Inflammatory macrophage treated with lipopolysaccharide for 1 hour (primary cell): ENCODE results near the gene NXN.
"Not testable (repeated sequence)": the region's sequence is repeated elsewhere in the genome, so short reads cannot be mapped to it uniquely, and the experiment has no call there.

Experiments
- DNase-seq, 2 donors: peaks; one replicate each; pipeline ENCODE4 v3.0.0-alpha.2; 2020 to 2022

NXN gene

DNA sequence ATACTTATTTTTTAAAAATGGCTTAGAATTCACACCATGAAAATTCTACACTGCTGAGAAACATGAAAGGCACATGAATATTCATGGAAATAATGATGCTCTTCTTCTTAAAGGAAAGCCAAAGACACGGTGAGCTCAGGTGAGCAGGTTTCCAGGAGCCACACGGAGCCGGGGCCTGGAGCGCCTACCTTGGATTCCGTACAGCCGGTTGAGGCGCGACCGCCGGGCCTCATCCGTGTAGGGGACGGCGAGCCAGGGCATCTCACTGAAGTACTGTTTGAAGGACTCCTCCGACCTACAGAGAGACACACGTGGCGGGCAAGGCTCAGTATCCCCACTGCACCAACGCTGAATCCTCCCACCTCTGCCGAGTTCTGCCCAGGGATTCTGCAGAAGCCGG, 160.3 kb downstream of the NXN start:
- DNase-seq, result no peak

DNA sequence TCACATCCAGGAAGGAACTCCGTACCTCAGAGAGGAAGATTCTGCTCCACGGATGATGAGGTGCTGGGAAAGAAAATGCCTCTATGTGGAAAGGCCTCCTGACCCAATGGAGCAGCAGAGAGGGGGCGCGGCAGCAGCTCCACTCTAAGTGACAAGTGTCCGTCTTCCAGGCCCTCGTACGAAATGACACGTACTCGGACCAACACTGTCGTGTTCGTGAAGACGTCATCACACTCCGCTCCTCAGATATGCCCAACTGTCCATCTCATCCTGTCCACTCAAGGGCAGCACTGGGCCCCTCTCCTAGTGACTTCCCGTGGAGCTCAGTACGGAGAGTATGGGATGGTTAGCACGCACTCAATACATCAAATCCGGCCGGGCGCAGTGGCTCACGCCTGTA, 165.2 kb downstream of the NXN start:
- DNase-seq, result no peak

DNA sequence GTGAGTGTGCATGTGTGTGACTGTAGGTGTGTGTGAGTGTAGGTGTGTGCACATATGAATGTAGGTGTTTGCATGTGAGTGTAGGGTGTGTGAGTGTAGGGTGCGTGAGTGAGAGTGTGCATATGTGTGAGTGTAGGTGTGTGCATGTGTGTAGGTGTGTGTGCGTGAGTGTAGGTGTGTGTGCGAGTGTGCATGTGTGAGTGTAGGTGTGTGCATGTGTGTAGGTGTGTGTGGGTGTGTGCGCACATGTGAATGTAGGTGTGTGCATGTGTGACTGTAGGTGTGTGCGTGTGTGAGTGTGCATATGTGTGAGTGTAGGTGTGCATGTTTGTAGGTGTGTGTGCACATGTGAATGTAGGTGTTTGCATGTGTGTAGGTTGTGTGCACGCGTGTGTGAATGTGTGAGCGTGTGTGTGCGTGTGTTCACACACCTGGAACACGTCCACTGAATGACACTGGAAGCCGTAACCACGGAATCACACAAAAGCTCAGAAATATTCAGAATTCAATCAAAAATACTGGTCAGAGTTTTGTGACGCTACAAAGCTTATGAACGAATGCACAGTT, 166.9 kb downstream of the NXN start:
- no peak for DNase-seq

DNA sequence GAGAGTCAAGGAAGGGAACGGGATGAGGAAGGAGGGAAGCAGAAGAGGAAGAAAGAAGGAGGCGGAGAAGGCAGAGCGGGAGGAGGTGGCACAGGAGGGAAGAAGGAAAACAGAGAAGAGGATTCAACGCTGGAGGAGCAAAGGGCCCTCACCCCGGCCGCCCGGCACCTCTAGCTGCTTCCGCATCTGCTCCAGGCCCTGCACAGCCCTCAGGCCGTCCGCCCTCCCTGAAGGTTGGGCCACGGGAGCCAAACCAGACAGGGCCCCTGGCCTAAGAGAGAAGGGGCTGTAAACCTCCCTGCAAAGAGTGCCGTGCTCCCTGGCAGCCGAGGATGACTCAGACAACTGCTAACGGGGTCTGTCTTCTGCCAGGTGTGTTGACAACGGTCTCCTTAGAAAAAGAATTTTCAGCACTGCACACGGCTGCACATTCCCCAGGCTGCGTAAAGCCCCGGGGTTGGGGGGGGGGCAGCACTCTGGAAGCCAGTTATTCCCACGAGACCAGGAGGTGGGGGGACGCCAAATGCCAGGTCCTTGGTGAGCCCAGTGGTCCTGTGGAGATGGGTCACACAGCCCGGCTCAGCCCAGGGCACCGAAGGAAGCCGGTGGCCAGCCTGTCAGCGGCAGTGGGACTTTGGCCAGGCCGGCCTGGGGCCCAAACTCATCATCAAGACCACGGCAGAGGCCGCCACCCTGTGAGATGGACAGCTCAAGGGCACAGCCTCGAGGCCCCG, 168.4 kb downstream of the NXN start:
- DNase-seq, result no peak

DNA sequence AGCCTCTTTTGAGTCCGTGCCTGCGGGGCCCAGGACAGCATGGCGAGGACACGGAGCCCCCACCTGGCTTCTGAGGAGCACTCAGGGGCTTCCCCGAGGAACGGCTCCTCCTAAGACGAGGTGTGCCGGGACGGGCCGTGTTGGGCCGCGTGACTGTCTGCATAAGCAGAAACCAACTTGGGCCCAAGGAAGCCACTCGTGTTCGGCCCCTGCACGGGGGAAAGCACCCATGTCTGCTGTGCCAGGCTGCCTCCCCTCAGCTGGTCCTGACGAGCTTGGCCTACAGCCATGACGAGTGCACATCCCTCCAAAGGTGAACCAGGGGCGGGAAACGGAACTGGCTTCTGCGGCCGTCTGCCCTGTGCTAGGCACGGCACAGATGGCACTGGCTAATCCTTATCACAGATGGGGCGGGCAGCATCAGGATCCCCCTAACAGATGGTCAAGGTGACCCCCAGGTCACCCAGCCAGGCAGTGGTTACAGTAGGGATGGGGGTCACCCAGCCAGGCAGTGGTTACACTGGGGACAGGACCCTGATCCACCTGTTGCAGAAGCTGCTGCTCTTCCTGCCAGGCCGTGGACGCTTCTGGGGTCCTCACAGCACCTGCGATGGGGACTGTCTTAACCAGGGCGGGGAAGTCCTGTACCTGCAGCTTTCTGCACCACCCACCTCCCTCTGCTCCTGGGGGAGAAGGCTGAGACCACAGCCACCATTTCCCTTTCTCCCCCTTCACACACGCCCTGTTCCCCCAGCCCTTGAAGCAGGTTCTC, 171.9 kb downstream of the NXN start:
- DNase-seq, result no peak

DNA sequence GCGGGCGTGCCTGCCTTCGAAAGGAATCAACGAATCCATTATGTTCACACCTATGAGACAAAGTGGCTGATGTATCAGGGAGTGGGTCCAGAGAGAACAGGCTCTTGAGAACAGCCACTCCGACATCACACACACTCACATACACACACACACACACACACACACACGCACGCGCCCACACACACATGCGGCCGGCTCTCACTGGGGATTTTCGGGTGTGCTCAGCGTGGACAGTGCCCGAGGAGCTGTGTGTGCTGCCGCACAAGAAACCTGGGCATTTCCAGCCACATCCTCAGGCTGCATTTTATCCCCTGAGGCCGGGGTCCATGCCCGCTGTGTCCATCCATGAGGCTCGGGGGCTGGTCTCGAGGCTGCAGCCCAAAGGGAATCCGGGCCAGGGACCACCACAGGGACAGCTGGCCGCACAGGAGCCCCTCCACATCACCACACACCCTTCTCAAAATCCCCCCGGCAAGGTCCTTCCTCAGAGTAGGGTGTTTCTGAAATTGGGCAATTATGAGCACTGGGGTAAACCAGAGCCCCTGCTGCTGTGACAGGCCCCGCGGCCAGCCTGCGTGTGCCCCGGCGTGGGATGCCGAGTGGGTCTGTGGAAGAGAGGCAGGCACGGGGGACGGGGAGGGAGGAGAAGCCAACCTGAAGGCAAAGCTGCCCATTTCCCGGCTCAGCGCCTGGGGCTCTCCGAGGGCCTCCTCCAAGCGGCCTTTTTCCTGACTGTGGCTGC, 172.6 kb downstream of the NXN start:
- no peak for DNase-seq

DNA sequence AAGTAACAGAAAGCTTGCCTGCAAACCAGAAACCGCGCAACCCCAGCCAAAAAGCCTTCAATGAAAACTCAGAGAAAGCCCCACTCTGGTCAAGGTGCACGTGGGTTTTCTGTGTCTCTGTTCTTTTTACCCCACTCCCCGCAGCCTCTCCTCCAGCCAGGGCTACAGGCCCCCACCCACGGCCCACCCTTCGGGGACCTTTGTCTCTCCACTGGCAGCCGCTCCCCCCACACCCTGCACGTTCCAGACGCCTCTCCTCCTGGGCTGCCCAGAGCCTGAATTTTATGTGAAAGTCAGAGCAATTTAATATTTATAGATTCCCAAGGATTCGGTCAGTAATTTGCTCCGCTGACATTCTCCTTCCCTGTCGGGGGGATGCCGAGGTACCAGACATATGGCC, 173.2 kb downstream of the NXN start:
- no peak for DNase-seq

DNA sequence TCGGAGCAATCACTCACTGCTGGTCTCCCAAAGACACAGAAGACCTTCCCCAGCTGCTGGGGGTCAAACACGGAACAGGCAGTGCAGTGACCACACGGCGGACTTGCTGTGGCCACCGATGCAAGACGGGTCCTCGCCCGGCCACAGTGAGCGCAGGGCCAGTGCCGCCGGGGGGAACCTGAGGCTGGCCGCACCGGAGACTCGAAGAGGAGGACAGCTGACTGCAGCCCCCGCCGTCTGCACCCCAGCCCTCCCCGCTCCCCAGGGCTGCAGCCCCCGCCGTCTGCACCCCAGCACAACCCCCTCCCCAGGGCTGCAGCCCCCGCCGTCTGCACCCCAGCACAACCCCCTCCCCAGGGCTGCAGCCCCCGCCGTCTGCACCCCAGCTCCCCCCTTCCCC, 173.7 kb downstream of the NXN start:
- DNase-seq, result not testable (repeated sequence)

DNA sequence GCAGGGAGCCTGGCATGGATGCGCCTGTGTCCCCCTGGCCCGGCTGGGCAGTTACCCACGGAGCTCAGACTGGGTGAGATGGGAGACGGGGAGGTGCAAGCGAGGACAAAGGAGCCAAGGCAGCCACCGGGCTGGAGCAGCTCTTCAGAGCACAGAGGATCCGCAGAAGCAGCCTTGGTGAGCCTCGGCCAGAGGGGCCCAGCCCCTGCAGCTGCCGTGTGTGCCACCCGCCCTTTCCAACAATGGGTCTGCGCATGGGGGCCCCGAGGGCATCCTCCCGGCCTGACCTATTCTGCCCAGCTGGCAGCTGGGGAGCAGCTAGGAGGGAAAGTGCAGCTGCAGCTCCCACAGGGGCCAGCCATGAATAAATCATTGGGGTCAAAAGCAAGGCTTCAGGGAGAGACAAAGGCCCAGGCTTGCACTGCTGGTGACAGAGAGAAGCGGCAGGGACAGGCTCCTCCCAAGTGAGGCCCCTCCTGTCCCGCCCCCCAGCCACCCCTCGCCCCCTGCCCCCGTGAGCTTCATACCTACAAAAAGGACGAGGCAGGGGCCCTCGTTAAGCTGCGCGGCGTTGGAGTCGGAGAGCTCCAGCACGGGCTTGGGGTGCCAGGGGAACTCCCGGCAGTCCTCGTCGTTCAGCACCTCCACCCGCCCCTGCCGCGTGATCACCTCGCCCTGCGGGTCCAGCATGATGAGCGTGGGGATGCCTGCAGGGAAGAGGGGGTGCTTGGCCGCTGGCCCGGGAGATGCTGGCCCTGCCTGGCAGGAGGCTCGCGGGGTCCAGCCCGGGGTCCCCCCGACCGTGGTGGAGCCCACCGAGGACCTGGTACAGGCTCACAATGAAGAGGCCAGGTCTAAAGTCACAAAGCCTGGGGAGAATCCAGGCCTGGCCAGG, 174.8 kb downstream of the NXN start:
- DNase-seq, result no peak

DNA sequence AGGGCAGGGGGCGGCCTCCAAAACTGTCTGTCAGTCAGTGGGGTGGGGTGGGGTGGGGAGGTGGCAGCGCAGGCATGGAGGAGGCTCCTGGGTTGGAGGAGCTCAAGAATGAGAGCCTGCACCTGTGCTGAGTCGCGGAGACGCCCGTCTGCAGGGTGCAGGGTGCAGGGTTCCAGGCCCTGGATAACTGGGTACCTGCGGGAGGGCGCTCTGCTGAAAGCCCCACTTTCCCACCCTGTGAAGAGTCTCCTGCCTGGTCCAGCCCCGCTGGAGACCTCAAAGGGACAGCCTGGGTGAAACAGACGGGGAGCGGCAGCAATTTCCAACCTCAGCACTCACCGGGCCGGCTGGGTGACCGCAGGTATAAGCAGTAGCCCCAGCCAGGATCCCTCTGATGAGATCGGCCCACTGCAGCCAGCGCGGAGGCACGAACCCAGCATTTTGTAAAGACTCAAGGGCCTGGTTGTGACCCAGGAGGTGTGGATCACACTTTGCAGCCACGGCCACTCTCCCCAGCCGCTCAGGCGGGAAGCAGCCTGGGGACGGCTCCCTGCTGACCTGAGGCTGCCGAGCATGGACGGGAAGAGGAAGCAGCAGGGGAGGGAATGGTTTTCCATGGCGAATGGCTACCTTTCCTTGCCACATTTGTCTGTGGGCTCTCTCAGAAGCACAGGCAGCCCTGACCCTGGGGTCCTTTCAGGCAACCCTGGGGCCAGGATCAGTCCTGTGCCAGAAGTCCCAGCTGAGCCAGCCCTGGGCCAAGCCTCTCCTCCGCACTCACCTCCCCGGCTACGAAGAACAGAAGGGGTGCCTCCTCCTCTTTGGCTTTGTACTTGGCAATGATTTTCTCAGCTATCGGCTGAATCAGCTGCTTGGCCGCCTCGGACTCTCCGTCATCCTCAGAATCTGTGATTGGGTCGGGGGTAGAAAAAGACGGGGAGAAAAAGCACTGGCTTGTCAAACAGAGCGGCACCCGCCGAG, 176.4 kb downstream of the NXN start:
- DNase-seq, result no peak

DNA sequence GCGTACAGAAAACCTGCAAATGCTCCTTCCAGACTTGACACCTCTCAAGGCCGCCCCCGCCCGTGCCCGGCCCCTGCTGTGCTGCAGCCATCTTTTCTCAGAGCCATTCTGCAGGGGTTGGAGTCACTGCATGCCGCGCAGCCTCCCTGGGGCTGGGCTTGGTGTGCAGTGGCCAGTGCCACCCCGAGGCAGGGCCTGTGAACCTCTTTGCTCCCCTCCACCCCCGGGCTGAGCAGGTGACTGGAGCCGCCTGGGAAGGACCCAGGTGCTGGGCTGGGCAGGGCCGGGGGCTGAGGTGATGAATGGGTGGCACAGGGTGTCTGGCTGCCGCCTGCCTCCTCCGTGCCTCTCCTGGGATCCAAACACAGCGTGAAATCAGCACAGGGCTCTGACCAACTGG, 177.1 kb downstream of the NXN start:
- DNase-seq, result no peak

DNA sequence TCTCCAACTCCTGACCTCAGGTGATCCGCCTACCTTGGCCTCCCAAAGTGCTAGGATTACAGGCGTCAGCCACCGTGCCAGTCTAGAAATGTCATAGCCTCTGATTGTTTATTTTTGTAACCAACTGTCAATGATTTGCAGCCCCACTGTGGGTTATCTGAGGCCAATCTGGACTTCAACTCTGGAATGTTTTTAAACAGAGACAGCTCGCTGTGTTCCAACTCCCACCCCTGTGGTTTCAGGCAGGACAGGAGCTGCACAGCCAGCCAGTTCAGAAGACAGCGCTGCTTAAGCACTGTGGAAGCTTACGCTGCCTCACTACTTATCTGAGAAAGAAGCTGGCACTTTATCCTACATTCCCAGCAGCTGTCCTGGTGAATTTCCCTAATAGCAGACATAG, 177.9 kb downstream of the NXN start:
- no peak for DNase-seq

DNA sequence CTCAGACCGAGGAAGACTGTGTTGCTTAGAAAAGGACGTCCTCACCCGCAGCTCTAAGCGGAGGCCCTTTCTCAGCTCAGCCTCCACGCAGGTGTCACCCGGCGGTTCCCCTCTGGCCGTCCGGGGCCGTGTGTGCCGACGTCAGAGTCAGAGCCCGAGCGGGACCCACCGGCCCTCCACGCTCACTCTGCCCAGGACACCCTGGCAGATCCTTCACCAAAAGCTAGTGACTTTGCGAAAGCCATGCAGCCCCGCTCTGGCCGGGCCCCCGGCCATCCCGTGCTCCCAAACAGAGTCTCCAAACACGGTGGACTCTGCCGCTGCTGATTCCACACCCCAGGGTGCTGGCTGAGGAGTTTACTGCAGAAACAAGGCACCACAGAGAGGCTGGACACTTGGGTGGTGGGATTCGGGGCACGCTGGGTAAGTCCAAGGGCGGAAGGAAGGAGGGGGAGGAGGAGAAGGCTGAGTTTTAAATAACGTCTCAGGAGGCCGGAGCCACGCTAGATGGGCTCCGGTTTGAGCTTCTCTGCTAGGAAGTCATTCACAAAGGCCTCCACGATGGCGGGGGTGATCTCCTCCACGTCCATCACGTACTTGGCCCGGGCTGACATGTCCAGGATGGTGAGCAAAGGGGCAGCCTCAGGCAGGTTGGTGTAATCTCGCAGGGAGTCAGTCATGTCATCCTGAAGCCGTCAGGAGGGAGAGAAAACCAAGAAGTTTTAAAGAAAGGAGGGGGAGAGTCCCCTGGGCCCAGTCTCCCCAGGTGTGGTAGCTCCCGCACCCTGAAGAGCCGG, 178.9 kb downstream of the NXN start:
- DNase-seq, result no peak

DNA sequence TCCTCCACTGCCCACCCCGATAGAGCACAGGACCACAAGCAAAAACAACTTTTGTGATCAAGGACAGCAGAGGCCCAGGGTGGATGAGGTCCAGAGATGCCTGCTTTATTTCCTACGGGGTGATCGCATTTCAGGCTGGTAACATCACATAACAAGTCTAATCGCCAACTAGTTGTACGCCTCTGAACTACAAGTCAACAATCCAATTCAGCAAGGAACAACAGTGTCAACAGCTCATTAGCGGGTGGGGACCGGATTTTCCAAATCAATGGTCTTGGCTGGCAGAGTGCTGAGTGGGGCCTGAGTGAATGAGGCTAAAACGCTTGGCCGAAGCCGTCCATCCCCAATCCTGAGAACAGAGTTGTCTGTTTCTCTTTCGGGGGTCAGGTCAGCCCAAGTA, 180.3 kb downstream of the NXN start:
- no peak for DNase-seq

DNA sequence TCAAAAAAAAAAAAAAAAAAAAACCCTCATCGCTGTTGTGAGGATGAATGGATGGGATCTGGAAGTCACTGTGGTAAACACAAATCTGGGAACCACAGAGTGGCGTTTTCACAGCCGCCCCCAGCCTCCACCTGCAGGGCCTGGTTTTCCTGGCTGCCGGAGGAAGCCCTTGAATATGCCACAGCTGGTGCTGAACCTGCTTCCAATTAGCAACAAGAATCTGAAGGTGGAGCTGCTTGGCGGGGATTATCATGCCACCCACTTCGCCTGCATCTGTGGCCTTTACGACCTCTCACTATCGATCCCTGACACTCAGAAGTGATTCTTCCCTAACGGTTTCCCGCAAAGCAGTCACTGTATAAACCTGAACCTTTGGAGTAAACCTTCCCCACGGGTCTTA, 181.3 kb downstream of the NXN start:
- no peak for DNase-seq

DNA sequence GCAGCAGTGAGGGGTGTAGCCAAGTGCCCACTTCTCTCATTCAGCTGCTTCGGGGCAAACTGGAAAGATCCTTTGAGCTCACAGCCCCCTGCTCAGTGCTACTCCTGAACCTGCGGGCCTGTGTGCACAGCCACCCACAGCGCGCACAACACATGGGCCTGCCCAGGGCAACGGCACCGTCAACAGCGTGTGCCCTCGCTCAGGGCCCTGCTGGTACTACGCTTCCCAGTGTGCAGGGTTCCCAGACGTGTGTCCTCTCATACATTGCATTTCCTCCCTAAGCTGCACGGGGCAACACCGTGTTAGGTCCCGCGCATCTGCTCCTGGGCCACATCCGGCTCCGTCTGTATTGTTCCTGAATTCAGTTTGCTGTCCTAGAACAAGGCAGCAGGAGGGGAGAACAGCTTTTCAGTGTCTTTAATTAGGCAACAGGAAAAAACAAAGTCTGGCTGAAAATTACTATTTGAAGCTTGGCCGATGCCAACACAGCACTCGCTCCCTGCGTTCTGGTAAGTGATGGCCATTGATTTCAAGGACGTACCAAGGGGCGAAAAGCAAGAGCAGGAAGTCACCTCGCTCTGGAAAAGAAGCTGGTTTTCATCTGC, 182.2 kb downstream of the NXN start:
- no peak for DNase-seq

DNA sequence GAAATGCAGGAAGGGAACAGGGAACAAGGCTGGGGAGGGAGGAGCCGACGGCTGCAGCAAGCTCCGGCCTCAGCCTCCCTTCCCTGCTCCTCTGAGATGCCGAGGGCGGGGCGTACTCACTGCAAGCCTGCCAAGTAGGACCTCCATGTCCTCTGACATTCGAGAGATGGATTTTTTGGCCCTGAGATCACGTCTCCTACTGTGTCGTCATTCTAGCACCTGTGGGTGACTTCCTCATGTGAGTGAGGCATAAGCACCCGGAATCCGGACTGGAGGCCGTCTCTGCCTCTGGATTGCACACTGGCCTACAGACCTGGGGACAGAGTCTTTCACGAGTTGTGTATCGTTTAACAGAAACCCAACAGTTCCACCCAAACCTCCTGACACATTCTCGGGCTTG, 183.0 kb downstream of the NXN start:
- no peak for DNase-seq

DNA sequence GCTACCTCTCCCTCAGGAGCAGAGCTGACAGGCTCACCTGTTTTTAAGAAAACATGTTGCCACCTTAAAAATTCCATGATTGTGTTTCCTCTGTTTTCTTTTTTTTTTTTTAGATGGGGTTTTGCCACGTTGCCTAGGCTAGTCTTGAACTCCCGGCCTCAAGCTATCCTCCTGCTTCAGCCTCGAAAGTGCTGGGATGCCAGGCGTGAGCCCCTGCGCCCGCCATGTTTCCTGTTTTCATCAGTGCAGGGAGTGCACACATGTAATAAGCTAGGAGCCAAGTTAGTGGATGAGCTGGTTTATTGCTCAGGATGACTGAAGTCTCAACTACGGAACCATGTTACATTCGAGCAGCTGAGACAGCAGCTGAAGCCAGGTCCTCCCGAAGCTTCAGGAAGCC, 183.9 kb downstream of the NXN start:
- DNase-seq, result no peak

DNA sequence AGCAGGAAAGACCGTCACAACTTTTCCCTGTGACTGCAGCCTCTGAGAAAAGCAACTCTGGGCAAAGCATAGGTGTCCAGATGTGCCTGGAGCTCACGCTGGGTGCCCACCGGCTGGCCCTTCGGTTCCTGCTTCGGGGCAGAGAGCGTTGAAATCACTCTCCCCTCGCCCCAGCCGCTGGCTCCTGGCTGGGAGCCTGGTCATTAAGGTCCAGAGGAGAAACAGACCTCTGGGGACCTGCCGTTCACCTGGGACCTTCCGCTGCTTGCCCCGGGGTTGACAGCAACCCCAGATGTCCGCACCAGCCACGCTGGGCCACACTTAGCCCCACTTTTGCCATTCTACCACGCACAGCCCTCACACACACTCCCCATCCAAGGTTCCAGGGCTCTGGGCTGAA, 184.3 kb downstream of the NXN start:
- DNase-seq, result no peak

DNA sequence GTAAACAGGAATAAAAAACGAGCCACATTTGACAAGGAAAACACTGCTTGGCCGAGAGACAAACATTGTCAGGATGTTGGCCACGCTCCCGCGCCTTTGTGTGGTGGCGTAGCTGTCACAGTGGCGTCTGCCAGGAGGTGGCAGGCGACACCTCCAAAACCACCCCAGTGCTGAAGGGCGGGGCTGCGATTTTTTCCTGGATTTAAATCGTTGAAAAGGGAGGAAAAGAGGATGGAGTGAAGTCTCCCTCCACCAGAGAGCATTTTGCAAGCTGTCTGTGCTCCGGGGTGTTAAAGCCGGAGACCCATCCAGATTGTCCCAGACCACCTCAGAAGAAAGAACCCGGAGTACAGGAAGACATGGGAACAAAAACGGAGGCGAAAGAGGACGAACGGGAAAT, 184.7 kb downstream of the NXN start:
- peak; percentile 26 to 57 for DNase-seq
